GM18505 (cell line): ENCODE data around the gene RNASEH2B.
A peak's percentile ranks its signal among the peaks of the same experiment; 100 is the strongest.

Experiments
- ATAC-seq: cut with Tn5 transposase; IDR thresholded peaks from one replicate; pipeline ENCODE4 v1.9.1; 2021; ENCODE audit not compliant: unreplicated experiment
- POLR2A ChIP-seq: IDR thresholded peaks from 4 replicates; pipeline ENCODE4 v1.6.1; 2011; ENCODE audit warnings: borderline replicate concordance; ENCODE audit not compliant: insufficient read depth, insufficient read length; ENCODE audit errors: extremely low read depth

The RNASEH2B gene, protein sequence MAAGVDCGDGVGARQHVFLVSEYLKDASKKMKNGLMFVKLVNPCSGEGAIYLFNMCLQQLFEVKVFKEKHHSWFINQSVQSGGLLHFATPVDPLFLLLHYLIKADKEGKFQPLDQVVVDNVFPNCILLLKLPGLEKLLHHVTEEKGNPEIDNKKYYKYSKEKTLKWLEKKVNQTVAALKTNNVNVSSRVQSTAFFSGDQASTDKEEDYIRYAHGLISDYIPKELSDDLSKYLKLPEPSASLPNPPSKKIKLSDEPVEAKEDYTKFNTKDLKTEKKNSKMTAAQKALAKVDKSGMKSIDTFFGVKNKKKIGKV

DNA sequence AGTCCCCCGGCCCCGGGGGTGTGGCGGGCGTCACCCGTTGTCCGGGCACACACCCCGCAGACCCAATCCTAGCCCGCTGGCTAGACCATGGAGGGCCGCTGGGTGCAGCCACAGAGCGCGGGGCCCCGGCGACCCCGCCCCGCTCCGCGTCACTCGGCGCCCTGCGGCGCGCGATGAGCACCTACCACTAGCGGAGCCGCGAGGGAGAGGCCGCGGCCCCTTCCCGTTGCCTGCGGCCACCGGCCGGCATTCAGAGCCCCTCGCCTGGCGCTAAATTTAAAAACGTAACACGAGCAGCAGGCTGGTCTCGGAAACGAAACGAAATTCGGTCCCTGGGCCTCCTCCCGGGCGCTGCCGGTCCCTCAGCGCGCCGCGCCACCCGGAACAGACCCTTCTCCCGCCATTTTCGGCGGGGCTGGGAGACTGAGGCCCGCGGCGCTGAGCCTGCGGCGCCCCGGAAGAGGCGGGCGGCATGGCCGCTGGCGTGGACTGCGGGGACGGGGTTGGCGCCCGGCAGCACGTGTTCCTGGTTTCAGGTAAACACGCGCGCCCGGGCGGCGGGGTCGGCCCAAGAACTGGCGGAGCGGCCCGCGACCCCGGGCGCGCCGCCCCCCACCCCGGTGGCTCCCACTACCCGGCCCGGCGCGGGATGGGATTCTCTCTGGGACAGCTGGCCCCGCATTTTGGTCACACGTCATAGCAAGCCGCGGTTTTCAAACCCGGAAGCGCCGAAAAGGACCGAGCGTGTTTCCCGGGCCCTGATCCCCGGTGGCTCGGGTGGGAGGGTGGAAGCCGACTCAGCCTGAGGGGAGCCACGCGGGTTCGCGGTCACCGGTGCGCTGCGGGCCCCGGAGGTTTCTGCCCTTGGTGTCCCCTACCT, at the start of gene RNASEH2B:
Gene RNASEH2B, plus strand, starts transcription at position 187 of the 880 bp plus-strand sequence. Its CDS starts 286 bp downstream, at position 473.
- peak; percentile 85 for TF ChIP-seq POLR2A
- peak; percentile 78 for ATAC-seq

DNA sequence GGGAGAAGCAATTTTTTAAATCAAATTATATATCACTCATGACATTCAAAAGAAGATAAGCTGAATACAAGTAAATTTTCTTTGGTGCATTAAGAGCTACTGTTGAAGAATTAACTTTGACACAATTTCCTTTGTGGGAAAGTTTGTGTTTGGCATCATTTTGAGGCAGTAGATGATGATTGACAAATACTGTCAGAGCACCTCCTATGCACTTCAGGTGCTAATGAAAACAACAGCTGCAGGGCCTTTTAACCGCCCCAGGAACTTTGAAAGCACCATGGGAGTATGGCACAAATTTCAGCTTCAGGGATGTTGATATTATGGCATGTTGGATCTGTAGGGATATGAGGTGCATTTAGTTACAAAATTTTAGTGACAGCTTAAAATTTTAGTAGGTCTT, 45.1 kb upstream of the RNASEH2B start:
- no peak for TF ChIP-seq POLR2A
- no peak for ATAC-seq

DNA sequence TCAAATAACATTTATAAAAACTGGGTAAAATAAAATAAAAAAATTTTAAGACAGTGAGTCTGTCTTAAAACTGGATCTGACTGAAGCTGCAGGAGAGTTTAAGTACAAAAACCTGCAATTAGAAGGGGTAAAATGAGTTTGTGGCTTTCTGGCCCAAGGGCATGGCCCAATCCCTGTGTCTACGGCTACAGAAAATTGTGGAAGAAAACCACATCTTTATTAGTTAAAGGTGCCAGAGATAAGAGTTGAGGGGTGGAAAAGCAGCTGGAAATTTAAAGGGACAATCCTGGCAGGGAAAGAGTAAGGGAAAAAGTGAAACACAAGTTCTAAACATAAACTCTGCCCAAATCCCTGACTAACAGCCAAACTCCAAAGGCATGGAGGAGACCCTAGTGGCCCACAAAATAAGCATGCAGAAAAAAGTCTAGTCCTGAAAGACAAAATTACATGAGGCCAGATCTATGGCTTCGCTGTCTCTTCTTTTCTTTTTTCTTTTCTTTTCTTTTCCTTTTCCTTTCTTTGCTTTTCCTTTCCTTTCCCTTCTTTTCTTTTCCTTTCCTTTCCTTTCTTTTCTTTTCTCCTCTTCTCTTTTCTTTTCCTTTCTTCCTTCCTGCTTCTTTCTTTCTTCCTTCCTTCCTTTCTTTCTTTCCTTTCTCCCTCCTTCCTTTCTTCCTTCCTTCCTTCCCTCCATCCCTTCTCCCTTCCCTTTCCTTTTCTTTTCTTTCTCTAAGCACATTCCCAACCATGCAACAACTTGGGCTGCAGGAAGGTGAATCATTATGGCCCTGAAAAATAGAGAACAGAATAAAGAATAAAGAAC, 42.6 kb upstream of the RNASEH2B start:
- TF ChIP-seq POLR2A, result no peak
- ATAC-seq, result no peak

DNA sequence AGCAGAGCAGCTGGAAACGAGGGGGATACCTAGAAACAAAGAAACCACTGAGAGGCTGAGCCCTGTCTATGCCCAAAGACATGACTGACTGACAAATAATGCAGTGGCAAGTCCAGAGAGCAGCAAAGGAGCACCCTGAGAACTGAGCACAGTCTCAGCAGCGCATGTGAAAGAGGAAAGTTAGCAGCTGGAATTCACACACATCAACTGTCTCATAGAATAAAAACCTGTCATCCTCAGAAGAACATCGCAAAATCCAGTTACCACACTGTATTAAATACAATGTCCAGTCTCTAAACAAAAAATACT, 42.0 kb upstream of the RNASEH2B start:
- TF ChIP-seq POLR2A, result no peak
- ATAC-seq, result no peak

DNA sequence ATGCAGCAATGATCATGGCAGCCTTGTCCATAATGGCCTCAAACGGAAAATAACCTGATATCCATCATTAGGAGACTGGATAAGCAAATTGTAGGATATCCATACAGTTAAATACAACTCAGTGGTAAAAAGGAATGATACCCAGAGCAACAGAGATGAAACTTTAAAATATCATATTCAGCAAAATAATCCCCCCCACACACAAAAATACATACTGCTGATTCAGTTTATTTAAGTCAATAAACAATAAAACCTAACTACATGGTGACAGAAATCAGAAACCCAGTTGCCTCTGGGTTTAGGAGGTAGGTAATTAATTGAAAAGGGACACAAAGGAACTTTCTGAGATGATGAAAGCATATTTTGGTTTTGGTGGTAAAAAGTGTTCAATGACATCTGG, 38.2 kb upstream of the RNASEH2B start:
- TF ChIP-seq POLR2A, result no peak
- no peak for ATAC-seq

DNA sequence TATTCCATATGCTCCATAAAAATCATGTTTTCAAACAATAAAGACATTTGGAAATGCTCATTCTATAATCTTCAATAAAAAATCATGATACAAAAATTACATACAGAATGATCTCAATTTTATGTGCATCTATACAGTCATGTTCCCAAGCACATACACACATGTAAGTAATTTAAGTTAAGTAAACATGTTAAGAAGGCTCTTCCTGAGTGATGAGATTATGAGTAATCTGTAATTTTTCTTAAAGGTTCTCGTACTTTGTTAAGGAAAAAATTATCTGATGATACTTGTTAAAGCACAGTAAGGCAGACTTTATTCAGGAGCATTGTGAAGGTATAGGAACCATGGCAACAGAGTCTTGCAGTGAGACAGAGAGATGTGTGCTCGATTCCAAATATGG, 36.1 kb upstream of the RNASEH2B start:
- no peak for TF ChIP-seq POLR2A
- ATAC-seq, result no peak

DNA sequence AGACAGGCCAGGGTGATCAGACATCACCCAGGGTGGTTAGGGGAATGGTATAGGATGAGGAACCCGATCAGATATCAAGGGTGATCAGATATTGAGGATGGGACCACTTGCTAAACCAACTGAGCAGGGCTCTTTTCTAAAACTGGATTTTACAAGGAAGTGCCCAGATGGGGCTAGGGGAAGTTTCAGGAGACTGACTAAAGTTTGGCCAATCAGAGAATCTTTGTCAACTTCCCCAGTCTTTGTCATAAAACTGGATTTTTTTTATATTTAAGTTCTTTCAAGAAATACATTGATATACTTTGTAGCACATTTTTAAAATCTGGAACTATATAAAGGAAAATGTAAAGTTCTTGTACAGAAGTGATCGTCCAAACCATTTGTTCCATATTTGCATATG, 35.6 kb upstream of the RNASEH2B start:
- no peak for TF ChIP-seq POLR2A
- ATAC-seq, result no peak

DNA sequence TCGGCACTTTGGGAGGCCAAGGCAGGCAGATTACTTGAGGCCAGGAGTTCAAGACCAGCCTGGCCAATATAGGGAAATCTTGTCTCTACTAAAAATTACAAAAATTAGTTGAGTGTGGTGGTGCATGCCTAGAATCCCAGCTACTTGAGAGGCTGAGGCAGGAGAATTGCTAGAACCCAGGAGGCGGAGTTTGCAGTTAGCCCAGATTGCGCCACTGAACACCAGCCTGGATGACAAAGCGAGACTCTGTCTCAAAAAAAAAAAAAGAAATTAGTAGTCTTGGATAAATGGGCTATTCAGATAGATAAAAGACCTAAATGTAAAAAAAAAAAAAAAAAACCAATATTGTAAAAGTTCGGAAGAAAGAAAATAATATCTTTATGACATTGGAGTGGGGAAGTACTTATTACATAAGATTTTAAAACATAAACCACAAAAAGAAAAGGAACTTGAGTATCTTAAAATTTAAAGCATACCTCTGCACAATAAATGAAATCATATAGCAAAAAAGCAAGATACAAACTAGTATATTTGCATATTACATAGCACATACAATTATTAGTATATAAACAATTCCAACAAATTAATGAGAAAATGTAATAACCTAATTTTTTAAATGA, 26.7 kb upstream of the RNASEH2B start:
- no peak for ATAC-seq
- no peak for TF ChIP-seq POLR2A

DNA sequence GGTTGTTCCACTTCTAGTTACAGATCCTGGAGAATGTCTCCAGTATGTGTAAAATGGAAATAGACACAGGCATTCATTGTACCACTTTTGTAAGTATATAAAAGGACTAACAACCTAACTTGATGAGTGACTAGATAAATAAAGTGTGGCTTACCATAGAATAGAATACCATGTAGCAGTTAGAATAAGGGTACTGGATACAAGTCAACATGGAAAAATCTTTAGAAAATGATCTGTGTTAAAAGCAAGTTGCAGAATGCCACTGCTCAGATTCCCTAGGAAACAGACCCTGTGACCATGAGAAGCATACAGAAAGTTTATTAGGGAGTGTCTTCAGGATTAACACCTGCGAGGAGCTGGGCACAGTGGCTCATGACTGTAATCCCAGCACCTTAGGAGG, 25.9 kb upstream of the RNASEH2B start:
- TF ChIP-seq POLR2A, result no peak
- ATAC-seq, result no peak

DNA sequence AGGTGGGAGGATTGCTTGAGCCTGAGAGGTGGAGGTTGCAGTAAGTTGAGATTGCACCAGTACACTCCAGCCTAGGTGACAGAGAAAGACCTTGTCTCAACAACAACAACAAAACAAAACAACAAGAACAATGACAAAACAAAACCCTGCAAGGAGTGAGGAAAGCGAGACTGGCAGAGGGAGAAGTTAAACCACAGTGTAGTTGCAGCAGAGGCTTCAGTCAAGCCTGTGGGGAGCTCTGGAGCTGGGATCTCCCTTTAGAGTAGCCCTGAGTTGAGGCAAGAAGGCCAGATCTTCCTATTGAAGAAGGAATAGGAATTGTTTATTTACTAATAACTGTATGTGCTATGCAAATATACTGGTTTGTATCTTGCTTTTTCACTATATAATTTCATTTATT, 25.3 kb upstream of the RNASEH2B start:
- no peak for ATAC-seq
- no peak for TF ChIP-seq POLR2A

DNA sequence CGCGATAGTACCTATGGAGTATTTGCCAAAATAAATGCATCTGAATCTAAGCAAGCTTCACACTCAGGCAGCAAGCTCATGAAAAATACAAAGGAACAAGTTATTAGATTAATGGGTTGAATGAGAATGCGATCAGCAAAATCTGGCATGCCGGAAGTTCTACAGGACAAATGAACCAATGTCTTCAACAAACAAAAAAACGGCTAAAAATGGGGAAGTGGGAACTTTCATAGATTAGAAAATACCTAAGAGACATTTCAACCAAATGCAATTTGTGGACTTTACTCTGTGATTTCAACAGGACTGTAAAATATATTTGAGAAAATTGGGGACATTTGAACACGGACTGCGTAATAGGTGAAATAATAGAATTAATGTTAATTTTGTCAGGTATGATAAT, 22.4 kb upstream of the RNASEH2B start:
- no peak for TF ChIP-seq POLR2A
- ATAC-seq, result no peak

DNA sequence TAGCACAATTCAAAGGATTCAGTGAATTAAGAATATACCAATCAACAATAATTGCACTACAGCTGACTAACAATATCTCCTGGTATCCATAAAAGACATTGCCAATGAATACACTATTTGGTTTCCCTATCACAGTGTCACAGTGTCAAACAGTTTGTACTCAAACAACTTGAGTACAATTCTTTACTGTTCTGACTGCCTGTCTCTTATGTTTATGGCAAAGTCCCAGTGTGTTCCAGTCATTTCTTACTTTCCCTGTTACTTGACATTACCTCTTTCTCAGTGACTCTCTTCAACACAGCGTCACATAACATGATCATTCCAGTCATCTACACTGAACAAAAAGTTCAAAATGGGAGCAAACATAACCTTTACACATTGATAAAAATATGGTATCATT, 21.2 kb upstream of the RNASEH2B start:
- no peak for TF ChIP-seq POLR2A
- ATAC-seq, result no peak

DNA sequence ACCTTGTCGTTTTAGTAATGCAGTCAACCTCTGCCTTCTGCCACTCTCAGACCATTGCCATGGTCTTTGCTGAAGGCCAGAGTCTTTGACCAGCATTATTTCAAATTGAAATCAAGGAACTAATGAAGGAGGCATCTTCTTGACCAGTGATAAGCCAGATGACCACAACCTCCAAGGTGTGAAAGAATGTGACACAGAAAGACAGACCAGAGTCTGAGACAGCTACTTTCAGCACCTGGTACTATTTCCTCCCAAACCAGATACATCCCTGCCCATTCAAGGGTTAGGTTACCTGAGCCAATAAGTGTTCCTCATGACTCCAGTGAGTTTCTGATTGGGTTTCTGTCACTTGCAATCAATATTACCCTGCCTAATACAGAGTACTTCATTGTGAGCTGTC, 20.3 kb upstream of the RNASEH2B start:
- TF ChIP-seq POLR2A, result no peak
- ATAC-seq, result no peak
